CD8-positive, alpha-beta memory T cell (primary cell): ENCODE measurements around the gene MCAM. TPM values are rescaled to one million over a fixed set of nuclear protein-coding genes. Genes with fewer than 3 reads are reported as not detected.

Experiments
- CTCF ChIA-PET: fragments of 350-600 bp; sonication (Branson Sonifier 250); formaldehyde crosslinking; loops from one replicate; lab custom pipeline; 2021; ENCODE audit warnings: antibody characterized with exemption; lab: Charles Lee
- POLR2A ChIA-PET: fragments of 350-600 bp; sonication (Branson Sonifier 250); formaldehyde crosslinking; loops from one replicate; lab custom pipeline; 2021; ENCODE audit warnings: antibody characterized with exemption; lab: Charles Lee
- DNase-seq, 5 donors: peaks; one replicate each; pipeline versions ENCODE4 v3.0.0 to v3.0.0-alpha.2; 2020 to 2022; ENCODE audit warnings: mixed read lengths in 1 of 5
- H3K27ac ChIP-seq: one replicate; pipeline ENCODE4 v1.7.0; 2013; ENCODE audit warnings: low read depth, mild to moderate bottlenecking, low read length, moderate library complexity
- H3K27me3 ChIP-seq: 2 replicates; pipeline ENCODE4 v1.7.0; 2013; ENCODE audit warnings: low read length, mild to moderate bottlenecking; ENCODE audit not compliant: insufficient read depth, poor library complexity, severe bottlenecking
- H3K36me3 ChIP-seq: 2 replicates; pipeline ENCODE4 v1.7.0; 2013; ENCODE audit warnings: mild to moderate bottlenecking, low read length, moderate library complexity; ENCODE audit not compliant: insufficient read depth
- H3K4me1 ChIP-seq: 2 replicates; pipeline ENCODE4 v1.7.0; 2013; ENCODE audit warnings: mild to moderate bottlenecking, low read length, moderate library complexity; ENCODE audit not compliant: insufficient read depth
- H3K4me3 ChIP-seq: 2 replicates; pipeline ENCODE4 v1.7.0; 2013; ENCODE audit warnings: mild to moderate bottlenecking, low read length
- H3K9me3 ChIP-seq: 2 replicates; pipeline ENCODE4 v1.7.0; 2013; ENCODE audit warnings: mild to moderate bottlenecking, low read length
- H3K27ac Mint-ChIP-seq, 8 donors: one replicate each; pipeline ENCODE4 v1.8.0; 2020 to 2021; ENCODE audit warnings: mixed read lengths in 8 of 8, mild to moderate bottlenecking in 6 of 8, inconsistent platforms in 3 of 8, moderate library complexity in 3 of 8
- H3K27me3 Mint-ChIP-seq, 2 donors: one replicate each; pipeline ENCODE4 v1.8.0; 2020 to 2021; ENCODE audit warnings: mixed read lengths in 2 of 2, mild to moderate bottlenecking in 1 of 2, moderate library complexity in 1 of 2
- H3K36me3 Mint-ChIP-seq, 3 donors: one replicate each; pipeline ENCODE4 v1.8.0; 2020 to 2021; ENCODE audit warnings: mixed read lengths in 3 of 3, inconsistent platforms in 1 of 3, mild to moderate bottlenecking in 1 of 3
- H3K4me1 Mint-ChIP-seq, 3 donors: one replicate each; pipeline ENCODE4 v1.8.0; 2020 to 2021; ENCODE audit warnings: mixed read lengths in 3 of 3, inconsistent platforms in 1 of 3, mild to moderate bottlenecking in 1 of 3
- H3K4me3 Mint-ChIP-seq, 7 donors: one replicate each; pipeline ENCODE4 v1.8.0; 2020 to 2021; ENCODE audit warnings: mixed read lengths in 7 of 7, mild to moderate bottlenecking in 6 of 7, moderate library complexity in 4 of 7, inconsistent platforms in 2 of 7
- H3K9me3 Mint-ChIP-seq, 5 donors: one replicate each; pipeline ENCODE4 v1.8.0; 2020 to 2022; ENCODE audit warnings: mixed read lengths in 5 of 5, mild to moderate bottlenecking in 3 of 5, moderate library complexity in 2 of 5, inconsistent platforms in 1 of 5
- polyA plus RNA-seq: library from polyadenylated mRNA; unstranded; fragments of 300-500 nt; fragmentation: Illumina TruSeq; gene quantifications from one replicate; pipeline ENCODE4 v1.2.3, GENCODE V29; 2021
- total RNA-seq, 2 experiments: library from RNA; stranded (reverse); gene quantifications; one replicate each; pipeline ENCODE4 v1.2.3, GENCODE V29; 2021

Gene MCAM
- total and polyA plus RNA-seq, 3 experiments from 2014 or later: 1.6 to 2.7 (median 2.0) TPM

- H3K36me3 Mint-ChIP-seq: peaks cover 5 to 95% (median 32%) of the 10 kb centered on the region in 3 donors
- Histone ChIP-seq H3K4me1 (no peaks in the 10 kb centered on the region), H3K4me3 (no peak overlapping the region), H3K36me3 (peaks cover 39% of the 10 kb centered on the region), H3K27me3 (no peaks in the 10 kb centered on the region), H3K9me3 (no peaks in the 10 kb centered on the region), H3K27ac (no peak overlapping the region)
- ChIA-PET POLR2A (no interaction called here), CTCF (interaction anchor here (0.8 to 1.5 kb wide), 3 partner anchors 24 to 130 kb away, joined by 3 to 5 read pairs (median 3); partner anchors contain the start of genes CBL and NLRX1)
- no peak for DNase-seq
- no peaks in the 10 kb centered on the region for H3K4me1 Mint-ChIP-seq
- H3K9me3 Mint-ChIP-seq: no peaks in the 10 kb centered on the region
- H3K4me3 Mint-ChIP-seq: no peak overlapping the region
- H3K27ac Mint-ChIP-seq: peak overlapping the region in 1 of 8 donors; percentile 26
- no peaks in the 10 kb centered on the region for H3K27me3 Mint-ChIP-seq
Measured at GRCh38 chr11:119299416-119299815, 17.5 kb downstream of the MCAM start.

GRCh38 chr11:119298726-119299125 is 18.2 kb downstream of the MCAM start:
- ChIA-PET POLR2A (no interaction called here), CTCF (no interaction called here)
- Histone ChIP-seq H3K4me3 (no peak overlapping the region), H3K4me1 (no peaks in the 10 kb centered on the region), H3K27ac (no peak overlapping the region), H3K36me3 (peaks cover 36% of the 10 kb centered on the region), H3K27me3 (no peaks in the 10 kb centered on the region), H3K9me3 (no peaks in the 10 kb centered on the region)
- no peaks in the 10 kb centered on the region for H3K9me3 Mint-ChIP-seq
- no peak for DNase-seq
- H3K36me3 Mint-ChIP-seq: peaks cover 5 to 88% (median 32%) of the 10 kb centered on the region in 3 donors
- no peaks in the 10 kb centered on the region for H3K4me1 Mint-ChIP-seq
- peak overlapping the region in 1 of 8 donors; percentile 46 for H3K27ac Mint-ChIP-seq
- H3K4me3 Mint-ChIP-seq: no peak overlapping the region
- H3K27me3 Mint-ChIP-seq: no peaks in the 10 kb centered on the region

GRCh38 chr11:119297938-119298337 is 19.0 kb downstream of the MCAM start:
- Histone ChIP-seq H3K4me3 (no peak overlapping the region), H3K4me1 (no peaks in the 10 kb centered on the region), H3K27ac (no peak overlapping the region), H3K9me3 (no peaks in the 10 kb centered on the region), H3K36me3 (peaks cover 36% of the 10 kb centered on the region), H3K27me3 (no peaks in the 10 kb centered on the region)
- POLR2A ChIA-PET: no interaction called here
- Mint-ChIP-seq H3K36me3 (peaks cover 5 to 84% (median 29%) of the 10 kb centered on the region in 3 donors), H3K9me3 (no peaks in the 10 kb centered on the region), H3K4me3 (no peak overlapping the region), H3K27me3 (no peaks in the 10 kb centered on the region), H3K4me1 (no peaks in the 10 kb centered on the region), H3K27ac (peak overlapping the region in 1 of 8 donors; percentile 16)
- no peak for DNase-seq
- CTCF ChIA-PET: interaction anchor here (1.6 kb wide), 1 partner anchor 18 kb away, joined by 3 read pairs; the partner anchor contains the start of gene MCAM

GRCh38 chr11:119295178-119295577 is 21.8 kb downstream of the MCAM start:
- H3K27ac Mint-ChIP-seq: peak overlapping the region in 1 of 8 donors; percentile 26
- H3K4me1 Mint-ChIP-seq: no peaks in the 10 kb centered on the region
- H3K27me3 Mint-ChIP-seq: no peaks in the 10 kb centered on the region
- CTCF ChIA-PET: no interaction called here
- Histone ChIP-seq H3K9me3 (no peaks in the 10 kb centered on the region), H3K27me3 (no peaks in the 10 kb centered on the region), H3K27ac (no peak overlapping the region), H3K4me3 (no peak overlapping the region), H3K4me1 (no peaks in the 10 kb centered on the region), H3K36me3 (peaks cover 37% of the 10 kb centered on the region)
- H3K9me3 Mint-ChIP-seq: no peaks in the 10 kb centered on the region
- no peak overlapping the region for H3K4me3 Mint-ChIP-seq
- POLR2A ChIA-PET: no interaction called here
- peaks cover 2 to 75% (median 23%) of the 10 kb centered on the region in 3 donors for H3K36me3 Mint-ChIP-seq
- no peak for DNase-seq

- H3K9me3 Mint-ChIP-seq: no peaks in the 10 kb centered on the region
- H3K4me1 Mint-ChIP-seq: no peaks in the 10 kb centered on the region
- CTCF ChIA-PET: interaction anchor here (1.3 to 1.5 kb wide), 3 partner anchors 9 to 87 kb away, joined by 3 read pairs; partner anchors contain the start of gene CBL
- DNase-seq: no peak
- Histone ChIP-seq H3K27ac (no peak overlapping the region), H3K9me3 (no peaks in the 10 kb centered on the region), H3K36me3 (peaks cover 26% of the 10 kb centered on the region), H3K4me1 (no peaks in the 10 kb centered on the region), H3K4me3 (no peak overlapping the region), H3K27me3 (no peaks in the 10 kb centered on the region)
- no peak overlapping the region for H3K4me3 Mint-ChIP-seq
- peaks cover 0 to 67% (median 15%) of the 10 kb centered on the region in 3 donors for H3K36me3 Mint-ChIP-seq
- no peak overlapping the region for H3K27ac Mint-ChIP-seq
- no peaks in the 10 kb centered on the region for H3K27me3 Mint-ChIP-seq
- POLR2A ChIA-PET: no interaction called here
Measured at GRCh38 chr11:119293461-119293860, 23.5 kb downstream of the MCAM start.

GRCh38 chr11:119290894-119291497 is 25.9 kb downstream of the MCAM start:
- no peaks in the 10 kb centered on the region for H3K4me1 ChIP-seq
- no peak overlapping the region for H3K4me3 ChIP-seq
- Mint-ChIP-seq H3K27ac (no peak overlapping the region), H3K4me1 (no peaks in the 10 kb centered on the region), H3K36me3 (peaks cover 0 to 68% (median 9%) of the 10 kb centered on the region in 3 donors), H3K27me3 (no peaks in the 10 kb centered on the region), H3K4me3 (no peak overlapping the region), H3K9me3 (no peaks in the 10 kb centered on the region)
- no peaks in the 10 kb centered on the region for H3K27me3 ChIP-seq
- ChIA-PET POLR2A (no interaction called here), CTCF (interaction anchor here (1.3 to 1.8 kb wide), 2 partner anchors 33 to 85 kb away, joined by 4 to 5 read pairs; partner anchors contain the start of gene CBL)
- H3K36me3 ChIP-seq: peaks cover 18% of the 10 kb centered on the region
- H3K27ac ChIP-seq: no peak overlapping the region
- no peak for DNase-seq
- no peaks in the 10 kb centered on the region for H3K9me3 ChIP-seq

- H3K4me1 Mint-ChIP-seq: peaks cover 7 to 14% (median 14%) of the 10 kb centered on the region in 3 donors
- POLR2A ChIA-PET: no interaction called here
- no peaks in the 10 kb centered on the region for H3K9me3 ChIP-seq
- H3K27ac Mint-ChIP-seq: peak overlapping the region in 1 of 8 donors; percentile 3
- H3K4me3 ChIP-seq: no peak overlapping the region
- H3K4me1 ChIP-seq: peaks cover 10% of the 10 kb centered on the region
- CTCF ChIA-PET: interaction anchor here (0.8 to 1.4 kb wide), 2 partner anchors 12 to 35 kb away, joined by 3 read pairs; no protein-coding TSS in a partner anchor
- H3K27me3 ChIP-seq: no peaks in the 10 kb centered on the region
- H3K27ac ChIP-seq: no peak overlapping the region
- H3K4me3 Mint-ChIP-seq: no peak overlapping the region
- H3K9me3 Mint-ChIP-seq: no peaks in the 10 kb centered on the region
- H3K36me3 ChIP-seq: peaks cover 24% of the 10 kb centered on the region
- DNase-seq: no peak
- H3K27me3 Mint-ChIP-seq: no peaks in the 10 kb centered on the region
- peaks cover 0 to 67% (median 16%) of the 10 kb centered on the region in 3 donors for H3K36me3 Mint-ChIP-seq
Measured at GRCh38 chr11:119288219-119288618, 28.7 kb downstream of the MCAM start.

- DNase-seq: no peak
- ChIA-PET POLR2A (interaction anchor here (1.6 kb wide), 1 partner anchor 22 kb away, joined by 6 read pairs; no protein-coding TSS in a partner anchor), CTCF (interaction anchor here (1.0 to 5.1 kb wide), 8 partner anchors 21 to 183 kb away, joined by 3 to 64 read pairs (median 3); partner anchors contain the start of gene CBL)
- H3K27ac ChIP-seq: no peak overlapping the region
- Mint-ChIP-seq H3K27ac (peak overlapping the region in 3 of 8 donors; percentile 48 to 66 (median 55)), H3K4me1 (peaks cover 18 to 26% (median 25%) of the 10 kb centered on the region in 3 donors), H3K4me3 (no peak overlapping the region), H3K27me3 (no peaks in the 10 kb centered on the region), H3K9me3 (no peaks in the 10 kb centered on the region), H3K36me3 (peaks cover 0 to 61% (median 17%) of the 10 kb centered on the region in 3 donors)
- no peak overlapping the region for H3K4me3 ChIP-seq
- peaks cover 19% of the 10 kb centered on the region for H3K36me3 ChIP-seq
- peaks cover 14% of the 10 kb centered on the region for H3K4me1 ChIP-seq
- H3K27me3 ChIP-seq: no peaks in the 10 kb centered on the region
- H3K9me3 ChIP-seq: no peaks in the 10 kb centered on the region
Measured at GRCh38 chr11:119285431-119285830, 31.5 kb downstream of the MCAM start.
